HL-60/S4 treated with retinoic acid at 250 ng/mL for 4 days and 3 days (cell line): ENCODE results near the gene SLC25A33.

Experiments
- in situ Hi-C: fragments of 300-500 bp; cut with MboI; formaldehyde crosslinking; loops from 2 replicates; pipeline ENCODE4 v1.7.0; 2022; ENCODE audit warnings: low sequenced_read_pairs

SLC25A33 gene

GRCh38 chr1:9586147-9586766 is 47.0 kb downstream of the SLC25A33 start:
- in situ Hi-C loops, result no loop called here

- in situ Hi-C loops, result no loop called here
These were observed 49.4 kb downstream of the SLC25A33 start, which contains the start of gene TMEM201 for GRCh38 chr1:9588551-9589143. TSS of gene TMEM201 (plus strand) at chr1:9588911. CDS start at chr1:9588931, 20 bp downstream.

- in situ Hi-C loops, result no loop called here
These were observed 50.0 kb downstream of the SLC25A33 start for GRCh38 chr1:9589144-9589718.

GRCh38 chr1:9589719-9590157 is 50.5 kb downstream of the SLC25A33 start:
- in situ Hi-C loops, result no loop called here

GRCh38 chr1:9590201-9590600 is 50.9 kb downstream of the SLC25A33 start:
- in situ Hi-C loops, result no loop called here

- in situ Hi-C loops, result no loop called here
These were observed 51.8 kb downstream of the SLC25A33 start for GRCh38 chr1:9590945-9591668.

- in situ Hi-C loops, result no loop called here
These were observed 52.6 kb downstream of the SLC25A33 start for GRCh38 chr1:9591669-9592509.

- in situ Hi-C loops, result no loop called here
These were observed 53.3 kb downstream of the SLC25A33 start for GRCh38 chr1:9592510-9593075.

- in situ Hi-C loops, result no loop called here
These were observed 53.9 kb downstream of the SLC25A33 start for GRCh38 chr1:9593147-9593491.

- in situ Hi-C loops, result no loop called here
These were observed 54.5 kb downstream of the SLC25A33 start for GRCh38 chr1:9593492-9594465.

- in situ Hi-C loops, result no loop called here
These were observed 55.3 kb downstream of the SLC25A33 start for GRCh38 chr1:9594471-9595155.

- in situ Hi-C loops, result no loop called here
These were observed 56.1 kb downstream of the SLC25A33 start for GRCh38 chr1:9595156-9595967.

GRCh38 chr1:9595968-9596340 is 56.7 kb downstream of the SLC25A33 start:
- in situ Hi-C loops, result no loop called here

- in situ Hi-C loops, result no loop called here
These were observed 57.3 kb downstream of the SLC25A33 start for GRCh38 chr1:9596415-9597123.

- in situ Hi-C loops, result no loop called here
These were observed 58.4 kb downstream of the SLC25A33 start for GRCh38 chr1:9597361-9598315.

- in situ Hi-C loops, result no loop called here
These were observed 59.0 kb downstream of the SLC25A33 start for GRCh38 chr1:9598316-9598700.
